GM19452 (cell line): ENCODE data around the gene EIF3L.

ENCODE experiments used
- ATAC-seq: cut with Tn5 transposase; IDR thresholded peaks from one replicate; pipeline ENCODE4 v1.9.1; 2021; ENCODE audit not compliant: unreplicated experiment

Gene EIF3L

GRCh38 chr22:37904572-37905533 lies 55.6 kb downstream of the EIF3L start:
- no peak for ATAC-seq

- ATAC-seq, result peak; percentile 72
Observed at GRCh38 chr22:37905534-37906363, 56.5 kb downstream of the EIF3L start, which contains the start of gene MICALL1. Gene MICALL1, plus strand, starts transcription at chr22:37906297. Its CDS starts 126 bp downstream, at chr22:37906423.

GRCh38 chr22:37906364-37907008 lies 57.3 kb downstream of the EIF3L start:
- ATAC-seq, result peak; percentile 40

GRCh38 chr22:37907036-37907954 lies 58.1 kb downstream of the EIF3L start:
- no peak for ATAC-seq

GRCh38 chr22:37909766-37910165 lies 60.5 kb downstream of the EIF3L start:
- ATAC-seq, result no peak

- ATAC-seq, result no peak
Observed at GRCh38 chr22:37910890-37911672, 61.9 kb downstream of the EIF3L start.

- ATAC-seq, result no peak
Observed at GRCh38 chr22:37911697-37912096, 62.5 kb downstream of the EIF3L start.

GRCh38 chr22:37912171-37912570 lies 63.0 kb downstream of the EIF3L start:
- ATAC-seq, result no peak

GRCh38 chr22:37913233-37913721 lies 64.1 kb downstream of the EIF3L start:
- no peak for ATAC-seq

GRCh38 chr22:37916311-37916710 lies 67.1 kb downstream of the EIF3L start:
- ATAC-seq, result no peak

GRCh38 chr22:37917874-37918548 lies 68.8 kb downstream of the EIF3L start:
- ATAC-seq, result no peak

GRCh38 chr22:37918580-37919270 lies 69.5 kb downstream of the EIF3L start:
- no peak for ATAC-seq

- ATAC-seq, result no peak
Observed at GRCh38 chr22:37920126-37920525, 70.9 kb downstream of the EIF3L start.

GRCh38 chr22:37922191-37922590 lies 73.0 kb downstream of the EIF3L start:
- ATAC-seq, result no peak

- no peak for ATAC-seq
Observed at GRCh38 chr22:37923927-37924326, 74.7 kb downstream of the EIF3L start.

GRCh38 chr22:37924386-37925065 lies 75.3 kb downstream of the EIF3L start:
- ATAC-seq, result no peak

GRCh38 chr22:37925330-37925729 lies 76.1 kb downstream of the EIF3L start:
- ATAC-seq, result no peak
